Measurements from ENCODE around the gene ITPR1. TPM values are rescaled to one million over a fixed set of nuclear protein-coding genes. Genes with fewer than 3 reads are reported as not detected.
"Not testable (repeated sequence)": the region's sequence is repeated elsewhere in the genome, so short reads cannot be mapped to it uniquely, and the experiment has no call there.

ITPR1 gene
- total RNA-seq, 1 donor from 2014 or later, result 121 TPM

DNA sequence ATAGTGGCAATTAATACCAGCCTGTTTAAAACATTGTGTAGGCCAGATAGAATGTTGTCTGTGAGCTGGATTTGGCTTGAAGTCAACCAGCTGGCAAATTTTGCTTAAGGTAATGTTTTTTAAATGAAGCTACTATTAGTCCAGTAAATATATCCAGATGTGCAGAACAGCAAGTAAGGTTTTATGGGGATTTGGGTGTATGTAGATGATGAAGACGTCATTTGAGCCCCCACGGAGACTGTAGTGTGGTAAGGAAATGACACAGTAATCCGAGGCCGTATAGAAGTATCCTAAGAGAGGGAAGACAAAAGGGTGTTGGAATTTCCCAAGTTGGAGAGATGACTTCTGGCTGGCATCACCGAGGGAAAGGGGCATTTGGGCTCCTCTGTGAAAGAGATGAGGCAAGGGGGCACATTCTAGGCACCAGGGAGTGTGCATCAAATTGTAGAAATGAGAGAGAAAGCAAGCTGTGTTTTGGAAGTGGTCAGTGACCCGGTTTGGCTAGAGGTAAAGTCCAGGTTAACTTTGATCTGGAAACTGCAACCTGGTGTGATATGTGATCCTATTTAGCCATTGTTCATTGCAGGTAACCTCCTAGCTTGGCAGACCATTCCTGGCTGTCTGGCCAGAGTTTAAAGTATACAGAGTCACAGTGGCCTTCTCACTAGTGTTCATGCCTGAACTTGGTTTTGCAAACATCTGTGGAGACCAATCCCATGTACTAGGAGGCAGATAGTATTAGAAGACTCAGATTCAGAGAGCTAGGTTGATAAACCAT lies 104.2 kb downstream of the ITPR1 start:
- no peaks in the 10 kb centered on the region for H3K36me3 ChIP-seq
- no peak overlapping the region for H3K27ac ChIP-seq
- TF ChIP-seq, protein P1, sequence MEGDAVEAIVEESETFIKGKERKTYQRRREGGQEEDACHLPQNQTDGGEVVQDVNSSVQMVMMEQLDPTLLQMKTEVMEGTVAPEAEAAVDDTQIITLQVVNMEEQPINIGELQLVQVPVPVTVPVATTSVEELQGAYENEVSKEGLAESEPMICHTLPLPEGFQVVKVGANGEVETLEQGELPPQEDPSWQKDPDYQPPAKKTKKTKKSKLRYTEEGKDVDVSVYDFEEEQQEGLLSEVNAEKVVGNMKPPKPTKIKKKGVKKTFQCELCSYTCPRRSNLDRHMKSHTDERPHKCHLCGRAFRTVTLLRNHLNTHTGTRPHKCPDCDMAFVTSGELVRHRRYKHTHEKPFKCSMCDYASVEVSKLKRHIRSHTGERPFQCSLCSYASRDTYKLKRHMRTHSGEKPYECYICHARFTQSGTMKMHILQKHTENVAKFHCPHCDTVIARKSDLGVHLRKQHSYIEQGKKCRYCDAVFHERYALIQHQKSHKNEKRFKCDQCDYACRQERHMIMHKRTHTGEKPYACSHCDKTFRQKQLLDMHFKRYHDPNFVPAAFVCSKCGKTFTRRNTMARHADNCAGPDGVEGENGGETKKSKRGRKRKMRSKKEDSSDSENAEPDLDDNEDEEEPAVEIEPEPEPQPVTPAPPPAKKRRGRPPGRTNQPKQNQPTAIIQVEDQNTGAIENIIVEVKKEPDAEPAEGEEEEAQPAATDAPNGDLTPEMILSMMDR (IDR thresholded peaks at IDR 0.05), result no peak
- H3K4me3 ChIP-seq, result no peak overlapping the region
- H3K4me1 ChIP-seq, result peaks cover 0 to 8% of the 10 kb centered on the region in 2 donors
- H3K9me3 ChIP-seq, result no peaks in the 10 kb centered on the region
- no peak for DNase-seq (ENCODE audit: low spot score in 2 of 2)
- intact Hi-C loops (cut with DNase I), result no loop called here
- no peaks in the 10 kb centered on the region for H3K27me3 ChIP-seq

DNA sequence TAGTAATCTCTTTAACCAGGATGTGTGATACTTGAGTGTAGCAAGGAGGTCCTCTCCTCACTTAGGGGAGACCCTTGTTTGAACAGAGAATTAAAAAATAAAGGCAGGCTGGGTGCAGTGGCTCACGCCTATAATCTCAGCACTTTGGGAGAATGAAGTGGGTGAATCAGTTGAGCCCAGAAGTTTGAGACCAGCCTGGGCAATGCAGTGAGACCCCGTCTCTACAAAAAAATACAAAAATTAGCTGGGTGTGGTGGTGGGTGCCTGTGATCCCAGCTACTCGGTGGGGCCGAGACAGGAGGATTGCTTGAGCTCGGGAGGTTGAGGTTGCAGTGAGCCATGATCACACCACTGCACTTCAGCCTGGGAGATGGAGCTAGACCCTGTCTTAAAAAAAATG lies 105.1 kb downstream of the ITPR1 start:
- intact Hi-C loops (cut with DNase I); DNase-seq (ENCODE audit: low spot score in 2 of 2); H3K36me3 ChIP-seq; H3K27ac ChIP-seq; H3K9me3 ChIP-seq; H3K27me3 ChIP-seq; H3K4me3 ChIP-seq; H3K4me1 ChIP-seq: not testable (repeated sequence)

DNA sequence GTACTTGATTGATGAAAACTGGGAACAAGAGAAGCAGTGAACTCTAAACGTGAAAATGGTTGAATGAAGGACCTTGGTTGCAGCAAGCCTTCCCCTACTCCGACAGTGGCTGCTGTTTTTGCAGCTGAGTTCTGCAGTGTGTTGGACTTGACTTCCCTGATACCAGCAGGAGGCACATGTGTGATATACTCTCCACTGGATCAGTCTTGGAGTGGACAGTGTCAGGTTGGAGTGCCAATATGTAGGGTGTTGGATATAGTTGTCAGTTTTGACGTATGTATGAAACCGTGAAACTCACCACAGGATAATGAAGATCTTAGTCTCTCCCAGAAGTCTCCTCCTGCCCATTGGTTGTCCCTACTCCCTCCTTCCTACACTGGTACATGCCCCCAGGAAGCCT lies 106.5 kb downstream of the ITPR1 start:
- H3K27me3 ChIP-seq, result no peaks in the 10 kb centered on the region
- H3K36me3 ChIP-seq, result no peaks in the 10 kb centered on the region
- DNase-seq (ENCODE audit: low spot score in 2 of 2), result no peak
- intact Hi-C loops (cut with DNase I), result no loop called here
- no peak overlapping the region for H3K4me3 ChIP-seq
- H3K4me1 ChIP-seq, result peaks cover 0 to 8% of the 10 kb centered on the region in 2 donors
- H3K27ac ChIP-seq, result no peak overlapping the region
- TF ChIP-seq, protein P1 (IDR thresholded peaks at IDR 0.05), result no peak
- no peaks in the 10 kb centered on the region for H3K9me3 ChIP-seq

DNA sequence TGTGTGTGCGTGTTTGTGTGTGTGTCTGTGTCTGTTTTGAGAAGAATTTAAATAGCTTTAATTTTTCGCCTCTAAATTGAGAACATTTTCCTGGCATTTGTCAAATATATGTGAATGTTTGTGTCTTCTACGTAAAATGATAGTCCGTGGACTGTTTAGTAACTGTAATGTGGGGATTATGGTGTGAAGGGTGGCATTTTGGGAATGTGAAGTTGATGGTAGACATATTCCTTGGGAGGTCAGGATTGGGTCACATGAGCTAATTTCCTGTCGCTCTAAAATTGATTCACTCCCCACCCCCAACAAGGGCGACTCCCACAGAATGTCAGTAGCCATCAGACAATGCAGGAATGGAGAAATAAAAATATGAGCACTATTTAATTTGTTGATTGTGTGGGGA lies 107.3 kb downstream of the ITPR1 start:
- no peaks in the 10 kb centered on the region for H3K27me3 ChIP-seq
- DNase-seq (ENCODE audit: low spot score in 2 of 2), result no peak
- H3K27ac ChIP-seq, result no peak overlapping the region
- H3K4me3 ChIP-seq, result no peak overlapping the region
- TF ChIP-seq, protein P1 (IDR thresholded peaks at IDR 0.05), result no peak
- H3K36me3 ChIP-seq, result no peaks in the 10 kb centered on the region
- intact Hi-C loops (cut with DNase I), result no loop called here
- H3K9me3 ChIP-seq, result no peaks in the 10 kb centered on the region
- H3K4me1 ChIP-seq, result peaks cover 0 to 8% of the 10 kb centered on the region in 2 donors

DNA sequence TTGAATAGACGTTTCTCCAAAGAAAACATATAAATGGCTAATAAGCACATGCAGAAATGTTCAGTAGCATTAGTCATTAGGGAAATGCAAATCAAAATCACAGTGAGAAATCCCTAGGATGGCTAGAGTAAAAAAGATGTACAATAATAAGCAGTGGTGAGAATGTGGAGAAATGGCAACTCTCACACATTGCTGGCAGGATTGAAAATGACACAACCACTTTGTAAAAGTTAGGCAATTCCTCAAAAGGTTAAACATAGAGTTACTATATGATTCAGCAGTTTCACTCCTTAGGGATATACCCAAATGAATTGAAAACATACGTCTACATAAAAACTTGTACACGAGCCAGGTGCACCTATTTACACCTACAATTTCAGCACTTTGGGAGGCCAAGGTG lies 108.7 kb downstream of the ITPR1 start:
- intact Hi-C loops (cut with DNase I), result no loop called here

DNA sequence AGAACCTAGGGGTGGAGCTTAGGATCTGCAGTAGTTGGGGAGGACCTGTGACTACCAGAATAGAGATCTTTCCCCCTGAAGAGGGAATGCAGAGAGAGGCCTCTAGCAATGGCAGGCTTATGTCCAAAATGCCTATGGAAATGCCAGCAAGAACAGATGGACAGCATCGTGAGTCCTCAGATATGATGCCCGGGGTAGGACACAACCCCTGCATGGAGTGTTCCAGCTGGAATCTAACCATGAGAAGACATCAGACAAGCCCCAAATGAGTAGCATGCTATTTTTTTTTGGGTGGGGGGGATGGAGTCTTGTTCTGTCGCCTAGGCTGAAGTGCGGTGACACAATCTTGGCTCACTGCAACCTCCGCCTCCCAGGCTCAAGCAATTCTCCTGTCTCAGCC lies 111.5 kb downstream of the ITPR1 start:
- Histone ChIP-seq H3K4me1 (no peaks in the 10 kb centered on the region), H3K27ac (no peak overlapping the region), H3K4me3 (no peak overlapping the region), H3K27me3 (no peaks in the 10 kb centered on the region), H3K36me3 (no peaks in the 10 kb centered on the region), H3K9me3 (no peaks in the 10 kb centered on the region)
- DNase-seq (ENCODE audit: low spot score in 2 of 2), result no peak
- TF ChIP-seq, protein P1 (IDR thresholded peaks at IDR 0.05), result no peak
- intact Hi-C loops (cut with DNase I), result no loop called here

More for the DNA sequence above, 108.7 kb downstream of the ITPR1 start:
- no peaks in the 10 kb centered on the region for H3K27me3 ChIP-seq
- no peak overlapping the region for H3K4me3 ChIP-seq
- H3K4me1 ChIP-seq, result peaks cover 0 to 4% of the 10 kb centered on the region in 2 donors
- H3K27ac ChIP-seq, result no peak overlapping the region
- no peaks in the 10 kb centered on the region for H3K36me3 ChIP-seq
- H3K9me3 ChIP-seq, result no peaks in the 10 kb centered on the region
- TF ChIP-seq, protein P1 (IDR thresholded peaks at IDR 0.05), result no peak
- DNase-seq (ENCODE audit: low spot score in 2 of 2), result no peak
